Mesenchymal stem cell (in vitro differentiated cells and primary cell): ENCODE data around the gene URB1.

Experiments
- DNase-seq: peaks from one replicate; pipeline ENCODE4 v3.0.0-alpha.2; 2013
- H2AFZ ChIP-seq: one replicate; pipeline ENCODE4 v1.6.1; 2013; ENCODE audit warnings: low read depth, mild to moderate bottlenecking, control low read depth, inconsistent platforms, low read length, moderate library complexity
- H2AK5ac ChIP-seq: 2 replicates; pipeline ENCODE4 v1.6.1; 2013; ENCODE audit warnings: low read length, moderate library complexity, mild to moderate bottlenecking, inconsistent platforms; ENCODE audit not compliant: severe bottlenecking
- H2BK120ac ChIP-seq: one replicate; pipeline ENCODE4 v1.6.1; 2013; ENCODE audit warnings: low read depth, mild to moderate bottlenecking, inconsistent platforms, low read length, moderate library complexity
- H2BK12ac ChIP-seq, 2 experiments: one replicate each; pipeline ENCODE4 v1.6.1; 2013; ENCODE audit warnings: inconsistent platforms in 2 of 2, low read length in 2 of 2, mild to moderate bottlenecking in 2 of 2, moderate library complexity in 2 of 2, control low read depth in 1 of 2
- H2BK15ac ChIP-seq: one replicate; pipeline ENCODE4 v1.6.1; 2013; ENCODE audit warnings: mild to moderate bottlenecking, low read depth, inconsistent platforms; ENCODE audit not compliant: poor library complexity, severe bottlenecking
- H2BK5ac ChIP-seq: 2 replicates; pipeline ENCODE4 v1.6.1; 2013; ENCODE audit warnings: low read depth, mild to moderate bottlenecking, low read length, control low read depth, inconsistent platforms; ENCODE audit not compliant: poor library complexity, severe bottlenecking
- H3K14ac ChIP-seq, 2 experiments: one replicate each; pipeline ENCODE4 v1.6.1; 2013; ENCODE audit warnings: inconsistent platforms in 2 of 2, low read length in 2 of 2, control low read depth in 1 of 2, mild to moderate bottlenecking in 1 of 2, moderate library complexity in 1 of 2
- H3K18ac ChIP-seq, 2 experiments: one replicate each; pipeline ENCODE4 v1.6.1; 2013; ENCODE audit warnings: inconsistent platforms in 2 of 2, low read length in 2 of 2, control low read depth in 1 of 2, low read depth in 1 of 2, mild to moderate bottlenecking in 1 of 2
- H3K23ac ChIP-seq, 2 experiments: one replicate each; pipeline ENCODE4 v1.6.1; 2013; ENCODE audit warnings: inconsistent platforms in 2 of 2, low read length in 2 of 2, mild to moderate bottlenecking in 2 of 2, moderate library complexity in 2 of 2, control low read depth in 1 of 2
- H3K27ac ChIP-seq: 2 replicates; pipeline ENCODE4 v1.5.1; 2013; ENCODE audit warnings: mild to moderate bottlenecking, moderate library complexity, low read length, control low read depth, inconsistent platforms; ENCODE audit not compliant: poor library complexity, severe bottlenecking
- H3K27me3 ChIP-seq, 2 experiments: 2 replicates each; pipeline versions ENCODE4 v1.6.1 to v1.7.0; 2013; ENCODE audit warnings: low read length in 2 of 2, mild to moderate bottlenecking in 2 of 2, moderate library complexity in 2 of 2, control low read depth in 1 of 2, inconsistent platforms in 1 of 2; ENCODE audit not compliant: control insufficient read depth in 1 of 2, insufficient read depth in 1 of 2
- H3K36me3 ChIP-seq, 2 experiments: 2 replicates each; pipeline versions ENCODE4 v1.6.1 to v1.7.0; 2013; ENCODE audit warnings: low read length in 2 of 2, control low read depth in 1 of 2, inconsistent platforms in 1 of 2, low read depth in 1 of 2, mild to moderate bottlenecking in 1 of 2; ENCODE audit not compliant: insufficient read depth in 2 of 2, control insufficient read depth in 1 of 2
- H3K4ac ChIP-seq, 2 experiments: one replicate each; pipeline ENCODE4 v1.6.1; 2013; ENCODE audit warnings: inconsistent platforms in 2 of 2, low read length in 2 of 2, mild to moderate bottlenecking in 2 of 2, moderate library complexity in 2 of 2, control low read depth in 1 of 2, low read depth in 1 of 2
- H3K4me1 ChIP-seq: 2 replicates; pipeline ENCODE4 v1.6.1; 2013; ENCODE audit warnings: low read depth, low read length, control low read depth; ENCODE audit not compliant: control insufficient read depth, insufficient read depth
- H3K4me2 ChIP-seq: 2 replicates; pipeline ENCODE4 v1.6.1; 2013; ENCODE audit warnings: low read length, mild to moderate bottlenecking, inconsistent platforms; ENCODE audit not compliant: poor library complexity, severe bottlenecking
- H3K4me3 ChIP-seq, 2 experiments: 2 replicates each; pipeline versions ENCODE4 v1.5.1 to v1.7.0; 2013; ENCODE audit warnings: low read length in 2 of 2, mild to moderate bottlenecking in 2 of 2, control low read depth in 1 of 2, low read depth in 1 of 2; ENCODE audit not compliant: insufficient read depth in 1 of 2
- H3K79me1 ChIP-seq: replicated peaks from 2 replicates; pipeline ENCODE4 v1.6.1; 2013; ENCODE audit warnings: mild to moderate bottlenecking, control low read depth, low read length, inconsistent platforms; ENCODE audit not compliant: poor library complexity, severe bottlenecking
- H3K9ac ChIP-seq: 2 replicates; pipeline ENCODE4 v1.7.0; 2013; ENCODE audit warnings: mild to moderate bottlenecking, low read length, moderate library complexity
- H3K9me3 ChIP-seq: 2 replicates; pipeline ENCODE4 v1.7.0; 2013; ENCODE audit warnings: mild to moderate bottlenecking, low read length; ENCODE audit not compliant: control insufficient read depth
- H4K8ac ChIP-seq: one replicate; pipeline ENCODE4 v1.6.1; 2013; ENCODE audit warnings: inconsistent platforms, mild to moderate bottlenecking, low read length, moderate library complexity
- H4K91ac ChIP-seq: one replicate; pipeline ENCODE4 v1.6.1; 2013; ENCODE audit warnings: mild to moderate bottlenecking, low read length, inconsistent platforms
- WGBS: methylation state at CpG from one replicate; pipeline ENCODE4 v1.1.7; 2013; ENCODE audit warnings: mixed read lengths; 5-methylcytosine and 5-hydroxymethylcytosine counted together

The URB1 gene

DNA sequence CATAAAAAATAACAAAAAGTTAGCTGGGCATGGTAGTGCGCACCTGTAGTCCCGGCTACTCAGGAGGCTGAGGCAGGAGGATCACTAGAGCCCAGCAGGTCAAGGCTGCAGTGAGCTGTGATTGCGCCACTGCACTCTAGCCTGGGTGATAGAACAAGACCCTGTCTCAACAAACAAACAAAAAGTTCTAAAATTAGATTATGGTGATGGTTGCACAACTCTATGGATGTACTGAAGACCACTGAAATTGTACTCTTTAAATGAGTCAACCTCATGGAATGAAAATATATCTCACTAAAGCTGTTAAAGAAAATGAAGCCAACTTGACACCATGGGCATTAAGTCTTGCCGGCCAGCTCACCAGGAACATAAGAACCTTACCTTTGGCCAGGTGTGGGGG is 85.1 kb downstream of the URB1 start:
- 92% methylated on average over 3 of the region's 4 CpGs for WGBS
- Histone ChIP-seq H3K14ac (no peak overlapping the region), H3K9me3 (no peaks in the 10 kb centered on the region), H2AFZ (no peak overlapping the region), H3K23ac (no peak overlapping the region), H3K27ac (no peak overlapping the region), H3K4me2 (no peak overlapping the region), H2BK12ac (no peak overlapping the region), H3K4ac (no peak overlapping the region), H2BK15ac (no peak overlapping the region), H2AK5ac (no peak overlapping the region), H3K18ac (no peak overlapping the region), H4K91ac (no peak overlapping the region), H4K8ac (no peak overlapping the region), H3K27me3 (no peaks in the 10 kb centered on the region), H2BK5ac (no peak overlapping the region), H3K79me1 (peaks cover 29% of the 10 kb centered on the region), H3K4me3 (no peak overlapping the region), H3K9ac (no peak overlapping the region), H3K4me1 (peaks cover 8% of the 10 kb centered on the region), H3K36me3 (peaks cover 42 to 54% of the 10 kb centered on the region in 2 experiments), H2BK120ac (no peak overlapping the region)
- peak; percentile 60 for DNase-seq

DNA sequence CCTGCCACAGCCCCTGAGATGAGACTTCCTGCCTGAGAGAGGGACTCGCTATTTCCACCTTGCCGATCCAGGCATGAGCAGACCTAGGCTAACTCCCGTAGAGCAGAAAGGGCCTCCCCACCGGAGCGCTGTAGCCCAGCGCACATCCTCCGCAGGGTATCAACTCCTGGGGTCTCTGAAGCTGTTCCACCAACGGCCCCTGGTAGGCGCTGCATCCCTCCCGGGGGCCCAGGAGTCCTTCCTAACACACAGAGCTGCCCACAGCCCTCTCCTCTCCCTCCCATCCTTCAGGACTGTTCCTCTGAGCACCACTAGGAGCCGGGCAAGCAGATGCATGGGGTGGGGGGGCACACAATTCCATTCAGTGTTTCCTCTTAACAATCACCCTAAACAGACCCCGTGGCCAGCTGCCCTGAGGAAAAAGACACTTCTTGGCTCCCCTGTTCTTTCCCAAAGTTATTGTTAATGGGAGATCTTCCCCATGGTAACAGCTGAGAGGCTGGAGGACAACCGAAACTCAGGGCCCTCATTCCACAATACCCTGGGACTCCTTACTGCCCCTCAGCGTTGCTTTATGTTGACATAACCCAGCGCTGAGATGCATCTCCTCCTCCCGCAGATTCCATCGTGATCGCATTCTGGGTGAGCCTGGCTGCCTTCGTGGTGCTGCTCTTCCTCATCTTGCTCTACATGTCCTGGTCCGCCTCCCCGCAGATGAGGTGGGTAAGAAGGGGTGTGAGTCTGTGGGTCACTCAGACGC is 86.6 kb downstream of the URB1 start:
- Histone ChIP-seq H2BK5ac (no peak overlapping the region), H2BK120ac (no peak overlapping the region), H2BK15ac (no peak overlapping the region), H3K9ac (no peak overlapping the region), H3K79me1 (peaks cover 17% of the 10 kb centered on the region), H3K27ac (no peak overlapping the region), H2AK5ac (no peak overlapping the region), H3K4me3 (no peak overlapping the region), H3K18ac (no peak overlapping the region), H2BK12ac (no peak overlapping the region), H3K14ac (no peak overlapping the region), H4K8ac (no peak overlapping the region), H3K27me3 (no peaks in the 10 kb centered on the region), H2AFZ (no peak overlapping the region), H3K4ac (no peak overlapping the region), H3K4me2 (no peak overlapping the region), H3K23ac (no peak overlapping the region), H3K4me1 (peaks cover 8% of the 10 kb centered on the region), H3K36me3 (peaks cover 28 to 52% of the 10 kb centered on the region in 2 experiments), H4K91ac (no peak overlapping the region), H3K9me3 (no peaks in the 10 kb centered on the region)
- DNase-seq, result peak; percentile 20
- 58% methylated on average over 22 of the region's 22 CpGs for WGBS

GRCh38 chr21:32304998-32305397 is 87.8 kb downstream of the URB1 start:
- Histone ChIP-seq H3K9ac (no peak overlapping the region), H2BK120ac (no peak overlapping the region), H2AFZ (no peak overlapping the region), H3K79me1 (peaks cover 13% of the 10 kb centered on the region), H3K4me3 (no peak overlapping the region), H2BK15ac (no peak overlapping the region), H2AK5ac (no peak overlapping the region), H3K36me3 (peaks cover 30 to 64% of the 10 kb centered on the region in 2 experiments), H4K8ac (no peak overlapping the region), H3K4me2 (no peak overlapping the region), H2BK12ac (no peak overlapping the region), H3K4ac (no peak overlapping the region), H3K4me1 (peaks cover 7% of the 10 kb centered on the region), H2BK5ac (no peak overlapping the region), H3K9me3 (no peaks in the 10 kb centered on the region), H3K18ac (no peak overlapping the region), H3K14ac (no peak overlapping the region), H3K23ac (no peak overlapping the region), H3K27me3 (no peaks in the 10 kb centered on the region), H3K27ac (no peak overlapping the region), H4K91ac (no peak overlapping the region)
- DNase-seq, result no peak
- WGBS, result 97% methylated on average over 7 of the region's 7 CpGs

GRCh38 chr21:32303385-32303784 is 89.4 kb downstream of the URB1 start:
- WGBS, result no CpG with 5 or more reads among the region's 1 CpG
- H3K27me3 ChIP-seq, result no peaks in the 10 kb centered on the region

More at GRCh38 chr21:32303385-32303784, 89.4 kb downstream of the URB1 start:
- no peak overlapping the region for H3K27ac ChIP-seq
- no peak overlapping the region for H2AK5ac ChIP-seq
- H3K18ac ChIP-seq, result no peak overlapping the region
- no peak overlapping the region for H3K4ac ChIP-seq
- H2BK15ac ChIP-seq, result no peak overlapping the region
- no peak overlapping the region for H4K8ac ChIP-seq
- H3K4me2 ChIP-seq, result no peak overlapping the region
- H4K91ac ChIP-seq, result no peak overlapping the region
- no peak overlapping the region for H3K23ac ChIP-seq
- peaks cover 6% of the 10 kb centered on the region for H3K4me1 ChIP-seq
- H2BK12ac ChIP-seq, result no peak overlapping the region
- H3K36me3 ChIP-seq, result peaks cover 21 to 63% of the 10 kb centered on the region in 2 experiments
- H3K9ac ChIP-seq, result no peak overlapping the region
- peaks cover 12% of the 10 kb centered on the region for H3K79me1 ChIP-seq
- DNase-seq, result no peak
- H2BK120ac ChIP-seq, result no peak overlapping the region
- H2BK5ac ChIP-seq, result no peak overlapping the region
- H2AFZ ChIP-seq, result no peak overlapping the region
- H3K14ac ChIP-seq, result no peak overlapping the region
- H3K4me3 ChIP-seq, result peak overlapping the region in 1 of 2 experiments; percentile 10
- no peaks in the 10 kb centered on the region for H3K9me3 ChIP-seq
